Colonic mucosa (tissue), 4 donors: ENCODE results near the gene ZNF81. TPM values are rescaled to one million over a fixed set of nuclear protein-coding genes. Genes with fewer than 3 reads are reported as not detected.

Source experiments
- DNase-seq: peaks from one replicate; pipeline ENCODE4 v3.0.0-alpha.2; 2020
- H3K27ac ChIP-seq: fragments of 200-600 bp; one replicate; pipeline ENCODE4 v1.8.0; 2021
- H3K27me3 ChIP-seq: fragments of 200-600 bp; one replicate; pipeline ENCODE4 v1.8.0; 2021
- H3K36me3 ChIP-seq: fragments of 200-600 bp; one replicate; pipeline ENCODE4 v1.8.0; 2021
- H3K4me1 ChIP-seq: fragments of 200-600 bp; one replicate; pipeline ENCODE4 v1.8.0; 2021; ENCODE audit warnings: mild to moderate bottlenecking
- H3K4me3 ChIP-seq: fragments of 200-600 bp; one replicate; pipeline ENCODE4 v1.8.0; 2021
- H3K9ac ChIP-seq, 2 donors: one replicate each; pipeline ENCODE4 v1.7.0; 2013; ENCODE audit warnings: control low read depth in 2 of 2, low read depth in 2 of 2, low read length in 2 of 2
- H3K9me3 ChIP-seq: fragments of 200-600 bp; one replicate; pipeline ENCODE4 v1.8.0; 2021
- intact Hi-C: fragments of 100-400 bp; cut with DNase I; formaldehyde crosslinking; loops from one replicate; pipeline ENCODE4 v1.14.1; 2022
- total RNA-seq, 2 donors: library from RNA; stranded (reverse); fragmentation: NEBNext Ultra II Directional in 1 of 2; extraction: Animal tissue kit (Norgen Biotek cat#: 25700) in 1 of 2; gene quantifications; one replicate each; pipeline ENCODE4 v1.2.1, GENCODE V29; 2021
- TF ChIP-seq, protein P1 (sequence below): fragments of 200-600 bp; IDR thresholded peaks from one replicate; pipeline ENCODE4 v1.8.0; 2022; ENCODE audit warnings: antibody characterized with exemption, mild to moderate bottlenecking
- donor health status: healthy.
- donor health status: DM: no; HTN: no; CAD: no.
- donor health status: DM: no; HTN: no; CAD: no.

The ZNF81 gene
- total RNA-seq, 2 donors from 2014 or later: 8.8 to 13.3 TPM

- no peak overlapping the region for H3K9ac ChIP-seq
- no peaks in the 10 kb centered on the region for H3K4me1 ChIP-seq
- H3K36me3 ChIP-seq: no peaks in the 10 kb centered on the region
- no peak overlapping the region for H3K4me3 ChIP-seq
- TF ChIP-seq, protein P1, sequence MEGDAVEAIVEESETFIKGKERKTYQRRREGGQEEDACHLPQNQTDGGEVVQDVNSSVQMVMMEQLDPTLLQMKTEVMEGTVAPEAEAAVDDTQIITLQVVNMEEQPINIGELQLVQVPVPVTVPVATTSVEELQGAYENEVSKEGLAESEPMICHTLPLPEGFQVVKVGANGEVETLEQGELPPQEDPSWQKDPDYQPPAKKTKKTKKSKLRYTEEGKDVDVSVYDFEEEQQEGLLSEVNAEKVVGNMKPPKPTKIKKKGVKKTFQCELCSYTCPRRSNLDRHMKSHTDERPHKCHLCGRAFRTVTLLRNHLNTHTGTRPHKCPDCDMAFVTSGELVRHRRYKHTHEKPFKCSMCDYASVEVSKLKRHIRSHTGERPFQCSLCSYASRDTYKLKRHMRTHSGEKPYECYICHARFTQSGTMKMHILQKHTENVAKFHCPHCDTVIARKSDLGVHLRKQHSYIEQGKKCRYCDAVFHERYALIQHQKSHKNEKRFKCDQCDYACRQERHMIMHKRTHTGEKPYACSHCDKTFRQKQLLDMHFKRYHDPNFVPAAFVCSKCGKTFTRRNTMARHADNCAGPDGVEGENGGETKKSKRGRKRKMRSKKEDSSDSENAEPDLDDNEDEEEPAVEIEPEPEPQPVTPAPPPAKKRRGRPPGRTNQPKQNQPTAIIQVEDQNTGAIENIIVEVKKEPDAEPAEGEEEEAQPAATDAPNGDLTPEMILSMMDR: no peak
- no peaks in the 10 kb centered on the region for H3K9me3 ChIP-seq
- H3K27me3 ChIP-seq: no peaks in the 10 kb centered on the region
- no peak for DNase-seq
- H3K27ac ChIP-seq: no peak overlapping the region
- intact Hi-C loops: no loop called here
Measured at GRCh38 chrX:47814851-47815250, 21.9 kb upstream of the ZNF81 start.

GRCh38 chrX:47815901-47816845, 20.5 kb upstream of the ZNF81 start:
- H3K36me3 ChIP-seq: no peaks in the 10 kb centered on the region
- DNase-seq: peak; percentile 64
- H3K4me1 ChIP-seq: no peaks in the 10 kb centered on the region
- intact Hi-C loops: no loop called here
- peak overlapping the region in 1 of 2 donors; percentile 23 for H3K9ac ChIP-seq
- H3K9me3 ChIP-seq: no peaks in the 10 kb centered on the region
- no peak overlapping the region for H3K4me3 ChIP-seq
- TF ChIP-seq, protein P1: no peak
- peak overlapping the region; percentile 20 for H3K27ac ChIP-seq
- no peaks in the 10 kb centered on the region for H3K27me3 ChIP-seq

DNA sequence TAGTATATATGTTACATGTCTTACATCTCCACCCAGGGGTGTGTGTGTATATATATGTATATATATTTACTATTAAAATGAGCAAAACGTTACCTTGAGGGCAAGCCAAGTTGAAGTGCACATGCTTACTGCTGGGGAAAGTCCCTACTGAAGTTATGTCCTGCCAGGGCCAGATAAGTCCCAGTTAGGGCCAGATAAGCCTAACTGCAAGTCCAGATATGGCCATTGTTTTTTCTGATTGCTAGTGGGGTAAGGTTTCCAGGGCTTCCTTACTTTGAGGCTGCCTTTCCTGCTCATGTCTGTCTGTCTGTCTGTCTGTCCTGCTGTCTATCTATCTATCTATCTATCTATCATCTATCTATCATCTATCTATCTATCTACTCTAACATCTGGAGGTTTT, 19.3 kb upstream of the ZNF81 start:
- intact Hi-C loops: no loop called here
- Histone ChIP-seq H3K27ac (no peak overlapping the region), H3K36me3 (no peaks in the 10 kb centered on the region), H3K4me1 (no peaks in the 10 kb centered on the region), H3K4me3 (no peak overlapping the region), H3K27me3 (no peaks in the 10 kb centered on the region), H3K9me3 (no peaks in the 10 kb centered on the region), H3K9ac (no peak overlapping the region)
- DNase-seq: no peak
- TF ChIP-seq, protein P1: no peak

DNA sequence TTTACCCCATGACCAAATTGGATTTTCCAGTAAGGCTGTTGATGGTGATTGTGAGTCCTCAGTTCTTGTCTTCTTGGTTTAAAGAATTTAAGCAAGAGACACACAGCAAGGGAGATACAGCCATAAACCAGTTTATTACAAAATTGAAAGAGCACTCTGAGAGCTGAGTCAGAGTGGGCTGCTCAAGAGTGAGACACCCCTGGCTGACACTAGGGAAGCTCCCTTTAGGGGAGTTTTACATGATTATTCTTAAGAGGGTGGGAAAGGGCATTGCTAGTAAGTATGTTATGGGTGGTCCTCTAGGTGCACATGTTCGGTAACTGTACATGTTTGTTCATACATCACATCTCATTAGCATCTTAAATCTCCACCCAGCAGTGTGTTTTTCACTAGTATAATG, 18.8 kb upstream of the ZNF81 start:
- H3K27ac ChIP-seq: no peak overlapping the region
- no peaks in the 10 kb centered on the region for H3K4me1 ChIP-seq
- no peak overlapping the region for H3K9ac ChIP-seq
- intact Hi-C loops: no loop called here
- H3K9me3 ChIP-seq: no peaks in the 10 kb centered on the region
- DNase-seq: no peak
- H3K27me3 ChIP-seq: no peaks in the 10 kb centered on the region
- no peak overlapping the region for H3K4me3 ChIP-seq
- no peaks in the 10 kb centered on the region for H3K36me3 ChIP-seq
- TF ChIP-seq, protein P1: no peak

- Histone ChIP-seq H3K4me1 (no peaks in the 10 kb centered on the region), H3K4me3 (no peak overlapping the region), H3K27ac (no peak overlapping the region), H3K27me3 (no peaks in the 10 kb centered on the region), H3K9me3 (no peaks in the 10 kb centered on the region), H3K36me3 (no peaks in the 10 kb centered on the region), H3K9ac (no peak overlapping the region)
- no peak for DNase-seq
- TF ChIP-seq, protein P1: no peak
- intact Hi-C loops: no loop called here
Measured at GRCh38 chrX:47828984-47829383, 7.7 kb upstream of the ZNF81 start.
